GM21529 (cell line): ENCODE results near the gene KRAS.

Experiments
- ATAC-seq: cut with Tn5 transposase; IDR thresholded peaks from one replicate; pipeline ENCODE4 v1.9.1; 2021; ENCODE audit not compliant: unreplicated experiment

The KRAS gene

DNA sequence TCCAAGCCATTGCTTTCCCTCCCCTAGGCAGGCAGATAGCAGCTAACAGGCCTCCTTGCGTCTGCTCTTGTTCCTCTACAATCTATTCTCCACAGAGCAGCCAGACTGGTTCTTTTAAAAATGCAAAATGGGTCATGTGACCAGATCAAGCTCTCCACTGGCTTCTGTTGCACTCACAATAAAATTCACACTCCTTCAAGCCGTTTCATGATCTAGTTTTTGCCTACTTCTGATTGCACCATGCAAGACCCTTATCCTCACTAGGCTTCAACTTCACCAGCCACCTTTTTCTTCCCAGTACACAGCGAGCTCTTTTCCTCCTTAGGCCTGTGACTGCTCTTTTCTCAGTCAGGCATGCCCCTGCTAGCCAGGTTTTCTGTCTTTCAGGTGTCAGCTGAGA is 6.1 kb upstream of the KRAS start:
- ATAC-seq = no peak

DNA sequence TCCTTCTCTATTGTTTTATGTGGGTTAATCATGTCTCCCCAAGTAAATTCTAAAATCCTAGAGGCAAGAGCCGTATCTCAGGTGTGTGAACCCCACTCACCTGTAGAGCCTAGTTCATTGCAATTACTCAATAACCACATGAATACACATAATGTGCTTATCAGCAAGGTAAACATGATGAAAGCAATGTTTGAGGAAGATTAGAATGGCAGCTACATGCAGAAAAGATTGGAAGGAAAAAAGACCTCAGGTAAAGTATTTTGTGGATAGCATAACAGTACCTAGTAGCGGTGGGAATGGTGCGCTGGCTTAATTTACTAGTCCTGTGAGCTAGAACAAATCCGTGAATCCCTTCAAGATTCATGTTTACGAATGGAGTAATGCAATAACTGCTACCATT is 5.3 kb upstream of the KRAS start:
- no peak for ATAC-seq

DNA sequence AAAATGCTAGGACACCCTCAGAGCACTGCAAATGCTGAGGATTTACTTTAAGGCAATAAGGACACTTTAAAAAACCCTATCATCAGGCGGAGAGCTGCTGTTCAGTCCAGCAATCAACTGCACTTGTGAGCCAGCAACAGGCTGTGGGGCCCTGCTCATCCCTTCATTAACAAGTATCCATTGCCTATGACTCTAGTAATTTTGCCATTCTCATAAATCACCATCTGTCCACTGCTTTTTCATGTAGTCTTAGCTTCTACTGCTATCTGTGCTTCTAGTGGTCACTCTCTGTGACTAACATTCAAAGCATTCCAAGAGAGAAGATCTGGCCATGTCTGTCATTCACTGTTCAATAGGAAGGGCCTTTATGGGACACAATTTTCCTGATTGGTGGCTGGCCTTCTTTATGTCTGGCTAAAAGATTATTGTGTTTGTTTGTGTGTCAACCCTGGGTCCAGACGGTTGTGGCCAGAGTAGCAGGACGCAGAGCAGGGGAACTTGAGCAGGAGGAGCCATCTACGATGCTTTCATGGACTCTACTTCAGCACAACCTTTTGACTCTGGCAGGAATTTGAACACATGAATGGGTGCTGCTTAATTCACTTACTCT is 3.6 kb upstream of the KRAS start:
- no peak for ATAC-seq

DNA sequence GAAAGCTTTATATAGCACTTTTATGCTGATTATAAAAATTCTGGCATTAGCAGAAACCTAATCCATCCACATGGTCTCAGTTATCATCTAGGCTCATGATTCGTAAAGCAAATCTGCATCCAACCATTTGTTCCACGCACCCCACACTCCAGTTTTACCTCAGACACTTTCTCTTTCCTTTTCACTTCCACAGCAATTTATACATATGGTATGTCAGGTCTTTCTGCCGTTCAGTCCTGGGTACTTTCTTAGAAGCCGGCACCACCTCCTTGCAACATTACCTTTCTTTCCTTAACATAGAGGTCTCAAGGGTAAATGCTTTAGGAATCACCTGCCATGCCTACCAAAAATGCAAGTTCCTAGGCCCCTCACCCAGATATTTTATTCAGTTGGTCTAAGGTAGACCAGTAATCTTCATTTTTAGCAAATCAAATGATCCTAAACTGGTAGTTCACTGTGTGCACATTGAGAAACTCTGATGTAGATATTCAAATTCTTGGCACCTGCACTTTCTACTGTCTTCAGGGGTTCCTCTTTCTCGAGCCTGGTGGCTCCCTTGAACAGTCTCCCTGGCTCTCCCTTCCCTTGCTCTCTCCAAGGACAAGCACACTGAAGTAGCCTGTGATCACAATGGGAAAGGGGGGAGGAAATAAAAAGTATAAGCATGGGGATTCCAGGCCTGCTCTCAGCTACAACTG is 2.8 kb upstream of the KRAS start:
- ATAC-seq = no peak

DNA sequence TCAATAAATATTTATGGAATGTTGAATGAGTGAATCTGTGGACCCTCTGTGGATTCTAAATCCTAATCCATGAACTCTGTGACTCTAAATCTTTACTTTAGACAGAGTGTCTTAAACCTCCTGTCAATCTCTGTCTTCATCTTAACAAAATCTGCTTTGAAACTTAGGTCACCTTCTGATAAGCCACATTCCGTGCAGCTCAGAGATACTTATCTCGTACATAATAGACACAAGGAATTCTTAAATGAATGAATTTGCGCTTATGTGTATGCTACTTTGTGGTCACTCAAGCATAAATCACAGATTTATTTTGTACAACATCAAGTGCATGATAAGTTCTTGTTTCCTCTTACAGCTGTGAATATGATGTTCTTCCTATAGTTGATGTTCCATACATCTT is 2.2 kb upstream of the KRAS start:
- ATAC-seq = no peak

DNA sequence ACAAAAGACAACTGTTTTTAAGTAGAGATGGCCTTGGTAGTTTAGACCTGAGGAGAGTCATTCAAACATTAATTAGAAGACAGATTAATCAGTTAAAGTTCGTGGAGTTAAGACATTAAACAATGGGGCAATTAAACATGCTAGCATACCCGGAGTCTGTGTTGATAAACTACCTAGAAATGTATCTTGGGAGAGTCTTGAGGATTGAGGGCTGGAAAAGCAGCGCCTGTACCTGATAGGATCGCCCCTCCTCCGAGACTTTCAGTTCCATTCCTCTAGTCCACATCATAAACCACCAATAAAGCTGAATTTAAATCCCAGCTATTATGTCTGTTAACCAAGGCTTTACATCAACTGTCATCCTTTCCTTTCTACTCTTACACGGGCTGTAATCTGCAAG is 1.0 kb upstream of the KRAS start:
- ATAC-seq = no peak

DNA sequence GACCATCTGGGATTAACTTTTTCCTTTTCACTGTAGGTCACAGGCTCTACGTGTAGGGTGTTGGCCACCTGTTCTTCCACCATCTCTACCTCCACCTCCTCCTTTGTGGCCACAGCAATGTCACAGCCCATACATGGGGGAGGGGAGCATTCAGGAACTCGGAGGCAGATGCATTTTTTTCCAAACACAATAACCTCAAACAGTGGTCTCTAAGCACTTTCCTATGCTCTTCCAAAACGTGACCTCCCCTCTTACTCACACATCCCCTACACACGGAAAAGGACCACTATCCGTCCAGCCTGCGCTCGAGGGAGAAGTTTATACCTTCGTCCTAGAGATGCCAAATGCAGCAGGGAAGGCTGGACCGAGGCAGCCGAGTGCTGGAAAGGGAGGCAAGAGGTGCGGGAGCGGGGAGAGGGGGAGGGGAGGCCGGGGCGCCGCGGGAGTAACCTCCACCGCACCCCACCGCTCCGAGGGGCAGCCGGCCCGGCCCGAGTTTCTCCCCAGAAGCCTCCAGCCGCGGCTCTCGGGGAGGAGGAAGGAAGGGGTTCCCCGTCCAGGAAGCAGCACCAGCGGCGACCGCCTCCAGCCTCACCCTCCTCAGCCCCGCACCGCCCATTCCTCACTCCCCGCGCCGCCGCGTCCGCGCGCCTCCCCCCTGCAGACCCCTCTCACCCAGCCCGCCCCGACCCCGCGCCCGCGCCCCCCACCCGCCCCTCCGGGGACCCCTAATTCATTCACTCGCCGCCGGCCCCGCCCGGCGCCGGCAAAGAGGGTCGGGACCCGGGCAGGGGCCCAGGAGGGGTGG is 594 bp downstream of the KRAS start:
- ATAC-seq = peak; percentile 39

DNA sequence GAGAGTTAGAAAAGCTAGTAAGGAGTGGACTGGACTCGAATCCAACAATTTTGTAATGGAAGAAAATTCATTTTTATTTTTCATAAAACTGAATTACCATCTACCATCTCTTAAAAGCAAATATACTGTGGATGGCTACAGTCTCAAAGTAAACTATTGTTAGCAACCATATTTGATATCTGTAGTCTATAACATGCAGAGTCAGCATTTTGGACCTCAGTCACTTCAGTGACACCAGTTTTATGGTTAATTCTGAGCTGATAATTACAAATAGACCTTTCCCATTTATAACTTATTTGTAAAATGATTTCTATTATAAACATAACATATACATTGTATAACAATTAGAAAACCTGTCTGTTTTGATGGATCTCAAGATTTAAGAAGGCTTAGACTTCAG is 2.0 kb downstream of the KRAS start:
- no peak for ATAC-seq

DNA sequence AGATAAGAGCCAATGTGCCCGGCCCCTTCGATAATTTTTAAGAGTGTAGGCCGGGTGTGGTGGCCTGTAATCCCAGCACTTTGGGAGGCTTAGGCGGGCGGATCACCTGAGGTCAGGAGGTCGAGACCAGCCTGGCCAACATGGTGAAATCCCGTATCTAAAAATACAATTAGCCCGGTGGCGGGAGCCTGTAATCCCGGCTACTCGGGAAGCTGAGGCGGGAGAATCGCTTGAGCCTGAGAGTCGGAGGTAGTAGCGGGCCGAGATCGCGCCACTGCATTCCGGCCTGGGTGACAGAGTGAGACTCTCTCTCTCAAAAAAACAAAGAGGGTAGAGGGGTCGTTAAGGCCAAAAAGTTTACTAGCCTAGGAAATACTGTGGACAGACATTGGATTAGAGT is 2.6 kb downstream of the KRAS start:
- ATAC-seq = no peak

DNA sequence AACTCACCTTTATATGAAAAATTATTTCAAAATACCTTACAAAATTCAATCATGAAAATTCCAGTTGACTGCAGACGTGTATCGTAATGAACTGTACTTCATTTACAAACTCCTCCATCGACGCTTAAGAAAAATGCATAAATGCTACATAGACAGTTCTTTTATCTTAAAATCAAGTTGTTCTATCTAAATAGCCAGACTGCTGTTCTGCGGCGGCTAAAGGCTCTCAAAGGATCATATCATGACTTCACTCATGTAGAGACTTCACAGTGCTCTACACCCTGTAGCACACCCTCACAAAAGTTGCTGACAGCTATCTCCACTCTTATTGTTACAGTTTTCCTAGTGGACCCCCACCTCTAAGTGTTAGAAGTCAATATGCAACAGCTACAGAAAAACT is 5.2 kb downstream of the KRAS start:
- no peak for ATAC-seq

DNA sequence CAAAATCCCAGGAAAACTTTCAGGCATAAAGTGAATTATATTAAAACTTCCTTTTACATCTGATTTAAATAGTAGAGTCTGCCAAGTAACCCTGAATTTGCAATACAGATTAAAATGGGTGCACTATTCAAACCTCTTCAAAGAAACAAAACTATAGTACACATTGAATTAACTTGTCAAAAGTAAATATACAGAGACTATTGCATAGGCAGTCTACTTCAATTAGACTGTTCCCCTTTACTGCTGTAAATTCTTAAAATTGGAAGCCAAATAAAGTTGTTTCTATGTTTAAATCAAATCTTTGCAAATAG is 7.1 kb downstream of the KRAS start:
- ATAC-seq = no peak

DNA sequence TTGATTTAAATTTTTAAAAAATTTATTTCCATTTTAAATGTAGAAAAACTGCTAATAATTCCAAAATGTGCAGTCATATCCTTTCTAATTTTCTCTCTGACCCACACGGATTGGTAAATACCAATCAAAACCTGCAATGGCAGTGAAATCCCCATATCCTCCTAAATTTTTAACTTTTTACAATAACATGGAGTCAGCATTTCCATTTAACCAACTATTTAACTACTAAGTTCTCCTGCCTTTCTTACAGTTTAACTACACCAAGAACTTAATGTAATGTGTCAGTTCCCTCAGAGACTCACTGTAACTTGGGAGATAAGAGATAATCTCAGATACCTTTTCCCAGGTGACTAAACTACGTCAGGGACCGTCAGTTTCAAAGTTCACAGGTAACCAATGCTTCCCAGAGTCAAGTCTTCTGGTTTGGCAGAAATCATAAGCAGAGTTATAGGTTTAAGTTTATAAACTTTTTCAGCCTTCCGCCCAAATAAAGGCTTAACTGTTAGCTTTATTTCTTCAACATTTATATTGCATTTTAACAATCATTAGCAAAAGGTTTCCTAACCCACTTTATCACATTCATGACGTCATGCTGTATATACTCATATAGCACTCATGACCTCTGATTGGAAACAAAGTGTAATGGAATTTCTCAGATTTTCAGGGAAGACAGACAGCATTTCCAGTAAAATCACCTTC is 7.6 kb downstream of the KRAS start:
- no peak for ATAC-seq

DNA sequence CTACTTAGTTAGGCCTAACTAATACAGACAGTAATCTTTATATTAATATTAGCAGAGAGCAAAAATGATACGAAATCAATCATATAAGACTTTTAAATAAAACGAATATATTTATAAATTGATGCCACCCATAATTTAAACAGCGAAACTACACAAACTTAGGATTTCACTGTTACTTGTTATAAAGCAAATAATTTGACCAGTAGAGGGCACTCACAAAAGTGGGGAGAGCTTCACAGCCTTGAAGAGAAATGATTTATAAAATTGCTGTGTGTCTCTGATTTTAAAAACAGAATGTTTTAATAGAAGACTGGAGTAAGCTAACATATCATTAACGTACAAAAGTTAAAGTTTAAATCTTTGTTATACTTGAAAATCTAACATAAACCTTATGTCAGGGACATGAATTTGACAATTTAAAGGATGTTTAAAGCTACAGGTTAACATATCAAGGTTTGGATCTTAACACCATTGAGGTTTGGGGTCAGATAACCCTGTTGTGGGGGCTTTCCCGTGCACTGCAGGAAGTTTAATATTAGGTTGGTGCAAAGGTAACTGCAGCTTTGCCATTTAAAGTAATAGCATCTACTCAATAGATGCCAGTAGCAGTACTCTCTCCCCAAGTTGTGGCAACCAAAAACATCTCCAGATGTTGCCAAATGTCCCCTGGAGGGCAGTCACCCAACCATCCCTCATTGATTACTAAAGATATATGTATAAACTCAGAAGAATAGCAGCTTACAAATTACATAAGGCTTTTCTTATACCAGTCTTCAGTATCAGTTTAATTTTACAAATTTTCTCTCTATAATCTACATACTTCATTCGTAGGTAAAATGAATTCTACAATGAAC is 9.3 kb downstream of the KRAS start:
- peak; percentile 47 for ATAC-seq

DNA sequence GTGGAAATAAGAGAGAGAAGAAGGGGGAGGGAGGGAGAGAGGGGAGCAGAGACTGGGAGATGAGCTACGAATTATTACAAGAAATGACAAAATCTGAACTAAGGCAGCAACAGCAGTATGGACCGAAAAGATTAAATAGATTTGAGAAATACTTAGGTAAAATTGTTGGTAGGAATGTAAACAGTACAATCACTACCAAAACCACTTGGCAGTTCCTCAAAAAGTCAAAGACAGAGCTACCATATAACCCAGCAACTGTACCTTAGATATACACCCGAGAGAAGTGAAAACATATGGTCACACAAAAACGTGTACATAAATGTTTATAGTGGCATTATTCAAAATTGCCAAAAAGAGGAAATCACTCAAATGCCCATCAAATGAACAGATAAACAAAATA is 14.1 kb downstream of the KRAS start:
- ATAC-seq = no peak

DNA sequence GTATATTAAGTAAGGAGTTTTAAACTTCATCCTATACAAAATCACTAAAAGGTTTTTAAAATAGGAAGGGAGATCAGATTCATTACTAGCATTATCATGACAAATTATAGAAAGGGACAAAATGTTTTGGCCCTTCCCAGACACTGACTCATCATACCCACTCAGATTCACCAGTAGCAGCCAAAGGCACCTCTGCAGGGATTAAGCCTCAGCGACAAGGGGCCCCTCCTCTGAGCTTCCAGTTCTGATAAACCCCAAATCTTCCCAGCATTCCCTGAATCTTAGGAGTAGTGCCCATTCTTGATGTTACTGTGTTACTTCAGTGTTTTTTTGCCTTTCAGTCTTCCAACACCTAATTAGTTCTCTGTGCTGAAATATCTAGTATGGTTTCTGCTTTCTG is 14.5 kb downstream of the KRAS start:
- no peak for ATAC-seq

DNA sequence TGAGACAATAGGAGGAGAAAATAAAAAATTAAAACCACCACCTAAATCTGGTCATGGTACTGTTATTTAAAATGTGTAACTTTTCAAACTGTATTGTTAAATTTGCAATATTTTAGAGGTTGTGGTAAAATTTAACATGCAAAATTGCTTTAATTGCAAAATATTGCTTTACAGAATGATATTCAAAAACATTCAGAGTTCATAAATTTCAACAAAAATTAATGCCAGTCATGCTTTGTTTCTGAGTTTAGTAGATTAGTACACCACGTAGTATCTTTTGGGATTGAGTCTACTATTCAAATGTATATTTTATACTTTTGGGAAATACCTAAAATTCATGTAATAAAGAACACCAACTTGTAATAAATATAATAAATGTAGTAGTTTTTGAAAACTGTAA is 37.4 kb downstream of the KRAS start:
- ATAC-seq = no peak

DNA sequence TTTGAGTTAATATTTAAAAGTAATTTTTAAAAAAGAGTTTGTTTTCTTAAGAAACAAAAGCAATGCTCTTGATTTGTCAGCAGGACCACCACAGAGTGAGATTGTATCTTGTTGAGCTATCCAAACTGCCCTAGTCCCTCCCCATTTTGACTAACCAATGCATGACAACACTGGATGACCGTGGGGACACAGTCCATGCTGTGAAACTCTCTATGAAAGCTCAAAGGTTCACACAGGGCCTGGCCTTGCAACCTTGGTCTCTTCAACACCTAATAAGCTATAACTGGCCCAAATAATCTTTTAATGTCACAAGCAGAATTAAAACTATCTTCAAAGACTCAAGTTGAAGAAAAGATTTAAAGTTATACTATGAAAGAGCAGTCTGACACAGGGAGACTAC is 42.2 kb downstream of the KRAS start:
- no peak for ATAC-seq

DNA sequence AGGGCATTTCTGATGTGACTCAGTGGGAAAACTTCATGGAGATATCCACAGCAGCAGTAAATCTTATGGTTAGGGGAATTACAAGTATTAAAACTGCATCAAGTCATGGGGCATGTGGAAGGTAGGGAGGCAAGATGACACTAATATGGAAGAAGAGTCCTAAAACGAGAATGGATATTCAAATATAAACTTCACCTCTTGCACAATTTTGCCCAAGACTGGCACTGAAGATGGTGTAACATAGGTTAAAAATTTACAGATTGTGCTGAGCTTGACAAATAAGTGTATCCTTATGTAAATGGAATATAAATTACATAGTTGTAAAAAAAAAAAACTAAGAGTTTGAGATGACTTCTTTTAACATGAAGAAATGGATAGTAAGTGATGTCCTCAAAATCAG is 42.9 kb downstream of the KRAS start:
- ATAC-seq = no peak

DNA sequence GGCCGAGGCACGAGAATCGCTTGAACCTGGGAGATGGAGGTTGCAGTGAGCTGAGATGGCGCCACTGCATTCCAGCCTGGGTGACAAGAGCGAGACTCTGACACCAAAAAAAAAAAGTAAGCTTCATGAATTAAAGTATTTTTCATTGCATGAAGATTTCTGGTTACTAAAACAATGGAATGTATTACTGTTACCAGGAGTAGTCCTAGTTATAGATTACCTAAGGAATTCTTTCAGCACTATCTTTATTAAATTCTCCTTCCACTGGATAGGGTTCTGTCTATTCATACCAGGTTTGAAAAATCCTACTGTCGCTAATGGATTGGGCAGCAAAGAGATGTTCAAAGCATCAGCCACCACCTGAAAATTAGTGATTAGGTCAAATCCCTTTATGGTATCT is 43.3 kb downstream of the KRAS start:
- ATAC-seq = no peak

DNA sequence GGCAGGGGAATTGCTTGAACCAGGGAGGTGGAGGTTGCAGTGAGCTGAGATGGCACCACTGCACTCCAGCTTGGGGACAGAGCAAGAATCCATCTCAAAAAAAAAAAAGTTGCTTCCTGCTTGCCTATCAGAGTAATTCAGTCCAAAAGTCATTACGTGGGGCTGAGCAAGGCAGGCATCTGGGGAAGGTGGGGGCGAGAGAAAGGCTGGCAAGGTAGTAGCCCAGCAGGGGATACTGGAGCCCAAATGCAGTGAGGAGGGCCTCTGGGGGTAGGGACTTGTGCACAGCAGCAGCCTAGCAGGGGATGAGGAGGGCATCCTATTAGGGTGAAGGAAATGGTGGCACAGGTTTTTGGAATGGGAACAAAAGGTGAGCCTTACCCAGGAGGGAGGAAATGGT is 48.6 kb downstream of the KRAS start:
- ATAC-seq = no peak

DNA sequence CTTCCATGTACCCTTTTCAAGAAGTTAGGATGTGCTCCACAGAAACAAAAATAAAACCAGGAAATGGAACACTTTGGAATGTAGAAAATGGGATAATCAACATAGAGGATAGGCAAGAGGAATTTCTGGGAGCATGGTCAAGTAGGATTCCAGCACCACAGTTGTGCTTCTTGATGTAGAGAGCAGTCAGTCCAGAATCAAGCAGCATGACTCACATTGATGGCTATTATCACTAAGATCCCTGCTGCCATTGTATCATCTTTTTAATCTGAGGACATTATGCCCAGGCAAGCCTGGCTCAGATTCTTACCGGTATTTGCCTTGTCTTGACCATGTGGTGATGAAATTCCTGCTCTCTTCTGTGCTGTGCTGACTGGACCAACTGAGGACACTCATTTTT is 50.0 kb downstream of the KRAS start:
- ATAC-seq = no peak
